ENCODE measurements around the gene ANKRD22. TPM values are rescaled to one million over a fixed set of nuclear protein-coding genes. Genes with fewer than 3 reads are reported as not detected.

The ANKRD22 gene
- total RNA-seq (2022; extraction: Qiagen RNA extraction) = 0.20 to 0.31 TPM (median 0.30 TPM) in 5 replicates

GRCh38 chr10:88851706-88852105 is at the start of gene ANKRD22:
ANKRD22 (minus strand) TSS chr10:88851844; CDS start chr10:88851607, 237 bp downstream.

GRCh38 chr10:88879534-88880281 is 28.1 kb upstream of the ANKRD22 start, which contains the start of gene STAMBPL1:
STAMBPL1 (plus strand) TSS chr10:88880245; CDS start chr10:88901709, 21,464 bp downstream.

DNA sequence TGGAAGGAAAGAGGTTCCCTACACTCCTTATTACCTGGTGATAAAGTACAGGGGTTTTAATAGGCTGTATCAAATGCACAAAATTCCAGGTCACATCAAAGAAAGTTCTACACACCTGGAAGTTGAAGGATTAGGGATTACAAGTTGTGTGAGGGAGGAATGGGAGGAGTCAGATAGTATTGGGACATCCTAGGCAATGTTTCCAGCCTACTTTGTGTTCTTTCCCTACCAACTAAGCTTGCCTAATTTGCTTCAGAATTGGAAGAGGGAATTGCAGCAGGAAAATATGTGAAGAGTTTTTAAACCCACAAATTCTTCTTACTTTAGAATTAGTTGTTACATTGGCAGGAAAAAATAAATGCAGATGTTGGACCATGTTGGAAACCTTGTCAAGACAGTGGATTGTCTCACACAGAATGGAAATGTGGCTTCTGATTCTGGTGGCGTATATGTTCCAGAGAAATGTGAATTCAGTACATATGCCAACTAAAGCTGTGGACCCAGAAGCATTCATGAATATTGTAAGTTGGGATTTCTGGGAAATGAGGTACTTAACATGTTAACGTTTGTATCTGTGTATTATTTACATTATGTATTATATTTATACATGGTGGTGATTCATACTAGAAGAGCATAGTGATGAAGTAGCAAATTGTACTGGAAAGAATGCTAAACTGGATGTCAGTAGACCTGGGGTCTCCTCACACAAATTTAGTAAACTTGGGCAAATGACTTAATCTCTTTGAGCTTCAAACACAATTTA is 48.9 kb downstream of the ANKRD22 start, which contains the start of gene LIPM:
Gene LIPM (plus strand): TSS at position 208 of the 763 bp plus-strand sequence. CDS start 167 bp downstream, at position 375.

Other genes with a start within 250 kb of the ANKRD22 start
- gene LIPF, start 187.4 kb downstream of the ANKRD22 start, total RNA-seq (2022; extraction: Qiagen RNA extraction) = 0.06 TPM in 1 of 5 replicates, not detected in the others
- gene LIPK, start 145.6 kb downstream of the ANKRD22 start, total RNA-seq (2022; extraction: Qiagen RNA extraction) = not detected in 5 replicates
- not detected in 5 replicates for gene LIPN, start 91.8 kb downstream of the ANKRD22 start, total RNA-seq (2022; extraction: Qiagen RNA extraction)
- not detected in 5 replicates for gene LIPM, start 49.1 kb downstream of the ANKRD22 start, total RNA-seq (2022; extraction: Qiagen RNA extraction)
- 23.9 to 30.0 TPM (median 26.5 TPM) in 5 replicates for gene STAMBPL1, start 28.4 kb upstream of the ANKRD22 start, total RNA-seq (2022; extraction: Qiagen RNA extraction)
- gene ACTA2, start 100.9 kb upstream of the ANKRD22 start, total RNA-seq (2022; extraction: Qiagen RNA extraction) = 17.1 to 19.5 TPM (median 19.1 TPM) in 5 replicates
- gene FAS, start 139.0 kb upstream of the ANKRD22 start, total RNA-seq (2022; extraction: Qiagen RNA extraction) = 28.3 to 40.3 TPM (median 31.7 TPM) in 5 replicates

Measured in A549 treated with Hydrocortisone at 1 μM for 4 hours (cell line).